ENCODE results near the gene LGI2.

- TF ChIP-seq EP300 (IDR thresholded peaks at IDR 0.05) (no peak), POLR2A (IDR thresholded peaks at IDR 0.05) (no peak)
Measured at GRCh38 chr4:25057299-25057698, 26.6 kb upstream of the LGI2 start.
